Tibial nerve (tissue), 3 donors: ENCODE results near the gene PRICKLE2.

Experiments
- POLR2A ChIP-seq, 2 donors: fragments of 450-650 bp; IDR thresholded peaks; one replicate each; pipeline ENCODE4 v1.6.1; 2017; ENCODE audit warnings: antibody characterized with exemption in 2 of 2, mild to moderate bottlenecking in 2 of 2, moderate library complexity in 2 of 2
- TF ChIP-seq, protein P1 (sequence below), 5 experiments: fragments of 200-600 bp in 3 of 5; fragments of 450-650 bp in 2 of 5; sonication (generic) in 3 of 5; IDR thresholded peaks; one replicate each; pipeline ENCODE4 v1.5.1; 2016 to 2019; ENCODE audit warnings: antibody characterized with exemption in 5 of 5, mild to moderate bottlenecking in 3 of 5, moderate library complexity in 2 of 5

DNA sequence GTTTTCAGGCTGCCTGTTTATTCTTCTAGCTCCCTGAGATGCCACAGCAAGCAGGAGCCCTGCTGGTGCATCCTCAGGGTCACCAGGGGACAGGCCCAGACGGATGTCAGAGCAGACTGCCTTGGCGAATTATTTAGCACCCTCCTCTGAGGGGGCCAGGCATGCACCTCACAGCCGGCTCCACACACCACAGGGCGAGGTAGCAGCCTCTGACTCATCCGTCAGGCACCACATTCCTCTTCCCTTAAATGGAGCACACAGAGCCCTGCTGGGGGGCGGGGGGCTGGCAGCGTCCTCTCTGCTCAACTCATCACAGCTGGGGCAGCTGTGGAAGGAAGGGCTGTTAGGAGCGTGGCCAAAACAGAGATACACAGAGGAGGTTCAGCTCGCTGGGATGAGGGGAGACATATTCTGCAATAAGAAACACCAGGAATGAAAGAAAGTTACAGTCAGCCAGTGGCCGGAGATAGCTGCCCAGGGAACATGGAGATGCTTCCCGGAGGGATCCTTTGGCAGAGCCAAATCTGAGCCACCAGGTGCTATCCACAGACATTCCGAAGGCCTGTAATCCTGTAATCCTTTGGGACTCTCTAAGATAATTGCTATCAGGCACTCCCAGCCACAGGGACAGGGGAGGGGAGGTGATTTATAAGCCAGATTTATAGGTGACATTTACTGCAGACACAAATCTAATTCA is 13.9 kb upstream of the PRICKLE2 start:
- no peak for TF ChIP-seq POLR2A (IDR thresholded peaks at IDR 0.05)
- TF ChIP-seq, protein P1, sequence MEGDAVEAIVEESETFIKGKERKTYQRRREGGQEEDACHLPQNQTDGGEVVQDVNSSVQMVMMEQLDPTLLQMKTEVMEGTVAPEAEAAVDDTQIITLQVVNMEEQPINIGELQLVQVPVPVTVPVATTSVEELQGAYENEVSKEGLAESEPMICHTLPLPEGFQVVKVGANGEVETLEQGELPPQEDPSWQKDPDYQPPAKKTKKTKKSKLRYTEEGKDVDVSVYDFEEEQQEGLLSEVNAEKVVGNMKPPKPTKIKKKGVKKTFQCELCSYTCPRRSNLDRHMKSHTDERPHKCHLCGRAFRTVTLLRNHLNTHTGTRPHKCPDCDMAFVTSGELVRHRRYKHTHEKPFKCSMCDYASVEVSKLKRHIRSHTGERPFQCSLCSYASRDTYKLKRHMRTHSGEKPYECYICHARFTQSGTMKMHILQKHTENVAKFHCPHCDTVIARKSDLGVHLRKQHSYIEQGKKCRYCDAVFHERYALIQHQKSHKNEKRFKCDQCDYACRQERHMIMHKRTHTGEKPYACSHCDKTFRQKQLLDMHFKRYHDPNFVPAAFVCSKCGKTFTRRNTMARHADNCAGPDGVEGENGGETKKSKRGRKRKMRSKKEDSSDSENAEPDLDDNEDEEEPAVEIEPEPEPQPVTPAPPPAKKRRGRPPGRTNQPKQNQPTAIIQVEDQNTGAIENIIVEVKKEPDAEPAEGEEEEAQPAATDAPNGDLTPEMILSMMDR (IDR thresholded peaks at IDR 0.05) = no peak
